Muscle of leg (tissue), 11 donors: ENCODE measurements around the gene FAM168B. TPM values are rescaled to one million over a fixed set of nuclear protein-coding genes. Genes with fewer than 3 reads are reported as not detected.

ENCODE experiments used
- DNase-seq: peaks from one replicate; pipeline ENCODE4 v3.0.0; 2013
- H3K27ac ChIP-seq: one replicate; pipeline ENCODE4 v1.5.1; 2013; ENCODE audit warnings: mild to moderate bottlenecking, low read length, control low read depth
- H3K27me3 ChIP-seq: one replicate; pipeline ENCODE4 v1.6.1; 2013; ENCODE audit warnings: low read length; ENCODE audit not compliant: control insufficient read depth, insufficient read depth
- H3K36me3 ChIP-seq: one replicate; pipeline ENCODE4 v1.6.1; 2013; ENCODE audit warnings: low read length; ENCODE audit not compliant: control insufficient read depth, insufficient read depth
- H3K4me1 ChIP-seq: one replicate; pipeline ENCODE4 v1.6.1; 2013; ENCODE audit warnings: low read length; ENCODE audit not compliant: control insufficient read depth, insufficient read depth
- H3K4me3 ChIP-seq: one replicate; pipeline ENCODE4 v1.5.1; 2013; ENCODE audit warnings: low read length, control low read depth
- H3K9me3 ChIP-seq: replicated peaks from 2 replicates; pipeline ENCODE4 v1.6.1; 2013; ENCODE audit warnings: low read depth, low read length; ENCODE audit not compliant: control insufficient read depth
- whole genome bisulfite sequencing: methylation state at CpG from one replicate; pipeline ENCODE4 v1.1.5; 2013; ENCODE audit warnings: missing lambda C conversion rate; ENCODE audit not compliant: insufficient coverage; 5-methylcytosine and 5-hydroxymethylcytosine counted together
- polyA plus RNA-seq, 8 donors: library from polyadenylated mRNA; unstranded; fragments of 120-200 nt; gene quantifications; one replicate each; pipeline versions ENCODE4 v1.2.1 to v1.2.3, GENCODE V29; 2013; ENCODE audit warnings: inconsistent platforms in 1 of 8, low replicate concordance in 1 of 8; ENCODE audit not compliant: insufficient read length in 8 of 8, insufficient read depth in 1 of 8
- total RNA-seq: library from RNA; stranded (reverse); fragments of 120-200 nt; gene quantifications from one replicate; pipeline ENCODE4 v1.2.4, GENCODE V29; 2013

FAM168B gene
- total and polyA plus RNA-seq, 9 donors = 45.8 to 83.5 (median 73.8) TPM

DNA sequence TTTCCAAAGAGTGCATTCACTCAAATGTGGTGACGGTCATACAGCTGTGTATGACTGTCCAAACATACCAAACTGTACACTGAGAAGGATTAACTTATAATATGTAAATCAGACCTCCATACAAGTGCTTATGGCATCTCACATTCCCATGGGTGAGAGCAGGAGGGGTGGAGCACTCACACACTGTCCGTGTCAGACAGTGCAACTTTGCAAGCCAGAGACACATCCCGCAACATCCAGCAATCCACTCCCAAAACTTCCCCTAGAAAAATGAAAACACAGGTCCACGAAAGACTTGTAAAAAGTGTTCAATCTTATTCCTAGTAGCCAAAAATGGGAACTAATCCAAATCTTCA is 36.4 kb downstream of the FAM168B start:
- no peak for DNase-seq
- Histone ChIP-seq H3K4me3 (no peak overlapping the region), H3K36me3 (peaks cover 51% of the 10 kb centered on the region), H3K9me3 (no peaks in the 10 kb centered on the region), H3K27ac (no peak overlapping the region), H3K4me1 (peaks cover 20% of the 10 kb centered on the region), H3K27me3 (no peaks in the 10 kb centered on the region)
- no CpG with 5 or more reads among the region's 4 CpGs for WGBS

DNA sequence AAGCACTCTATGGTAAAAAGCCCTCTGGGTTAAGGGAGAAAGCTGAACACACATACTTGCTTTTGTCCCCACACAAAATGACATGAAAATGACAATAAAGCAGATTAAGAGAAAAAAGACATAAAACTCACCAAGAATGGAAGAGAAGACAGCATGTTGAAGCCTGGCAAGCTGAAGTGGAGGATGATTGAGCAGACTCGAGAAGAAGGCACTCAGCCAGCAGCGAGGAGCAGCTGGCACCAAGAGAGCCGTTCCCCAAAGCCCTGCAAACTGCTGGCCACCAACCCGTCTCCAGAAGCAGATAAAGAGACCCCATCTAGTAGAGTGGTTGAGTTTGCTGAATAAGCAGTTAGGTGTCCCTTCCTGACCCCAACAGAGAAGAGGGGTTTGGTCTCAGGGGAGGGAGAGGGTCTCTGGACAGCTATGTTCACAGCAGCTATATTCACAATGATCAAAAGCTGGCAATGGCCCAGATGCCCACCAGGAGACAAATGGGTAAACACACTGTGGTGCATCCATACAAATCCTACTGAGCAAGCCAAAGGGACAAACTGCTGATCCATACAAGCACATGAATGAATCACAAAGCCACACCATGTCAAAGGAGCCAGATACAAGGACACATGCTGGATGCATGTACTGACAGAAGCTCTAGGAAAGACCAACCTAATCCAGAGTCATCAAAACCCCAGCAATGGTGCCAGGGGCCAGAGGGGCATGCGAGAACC is 36.9 kb downstream of the FAM168B start:
- Histone ChIP-seq H3K4me1 (peaks cover 20% of the 10 kb centered on the region), H3K4me3 (no peak overlapping the region), H3K27me3 (no peaks in the 10 kb centered on the region), H3K36me3 (peaks cover 56% of the 10 kb centered on the region), H3K9me3 (no peaks in the 10 kb centered on the region), H3K27ac (no peak overlapping the region)
- DNase-seq = peak; percentile 55
- WGBS = 64% methylated on average over 3 of the region's 5 CpGs

DNA sequence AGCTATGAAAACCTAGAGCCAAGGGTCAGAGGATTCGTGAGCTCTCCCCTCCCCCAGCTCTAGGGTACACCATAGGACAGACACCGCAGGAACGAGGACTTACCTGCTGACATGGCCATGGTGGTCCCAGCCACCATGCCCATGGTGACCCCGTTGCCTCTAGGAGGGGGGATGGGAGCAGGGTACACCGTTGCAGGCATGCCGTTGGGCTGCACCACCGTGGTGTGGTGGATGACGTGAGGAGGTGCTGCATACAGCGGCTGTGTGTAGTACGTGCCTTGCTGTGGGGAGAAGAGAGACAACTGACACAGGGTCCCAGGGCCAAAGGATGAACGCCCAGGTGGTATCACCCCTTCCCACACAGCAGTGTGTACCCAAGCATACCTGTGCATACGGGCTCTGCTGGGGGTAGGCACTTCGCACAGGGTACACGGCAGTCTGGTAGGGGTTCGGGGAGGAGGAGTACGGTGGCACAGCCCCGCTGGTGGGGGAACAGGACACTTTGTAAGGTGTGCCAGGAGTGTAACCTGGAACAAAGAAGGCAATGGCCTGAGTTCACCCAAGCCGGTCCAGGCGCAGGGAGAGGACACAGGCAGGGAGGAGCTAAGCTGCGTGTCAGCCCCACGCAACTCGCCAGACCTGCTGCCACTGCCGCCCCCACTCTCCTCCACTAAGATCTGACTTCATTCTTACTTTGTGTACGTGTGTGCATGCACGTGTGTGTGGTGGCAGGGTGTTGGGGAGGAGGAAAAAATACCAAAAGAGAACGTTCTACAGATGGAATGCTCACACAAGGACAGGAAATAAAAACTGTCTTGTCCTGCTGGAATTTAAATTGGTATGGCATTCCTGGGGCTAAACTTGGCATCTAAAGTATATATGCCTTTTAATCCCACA is 37.8 kb downstream of the FAM168B start:
- H3K36me3 ChIP-seq = peaks cover 65% of the 10 kb centered on the region
- no peak overlapping the region for H3K4me3 ChIP-seq
- no peaks in the 10 kb centered on the region for H3K27me3 ChIP-seq
- H3K27ac ChIP-seq = no peak overlapping the region
- 85% methylated on average over 16 of the region's 26 CpGs for WGBS
- no peak for DNase-seq
- H3K4me1 ChIP-seq = peaks cover 20% of the 10 kb centered on the region
- no peaks in the 10 kb centered on the region for H3K9me3 ChIP-seq

DNA sequence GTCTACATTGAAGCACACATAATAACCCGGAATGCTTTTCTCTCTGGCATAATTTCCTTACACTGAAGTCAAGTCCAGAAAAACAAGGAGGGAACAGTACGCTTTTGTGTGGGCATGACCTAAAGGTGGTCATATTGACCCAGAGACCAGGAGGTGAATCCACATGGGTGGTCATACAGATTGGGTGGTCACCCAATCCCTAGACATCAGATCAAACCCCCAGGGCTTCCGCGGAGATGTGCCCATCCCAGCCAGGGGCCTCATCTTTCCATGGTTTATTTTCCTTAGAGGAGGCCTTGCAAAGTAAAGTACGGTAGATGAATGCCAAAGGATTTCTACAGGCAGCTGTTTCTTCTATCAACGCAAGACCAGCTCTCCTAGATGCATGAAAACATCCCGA is 38.8 kb downstream of the FAM168B start:
- H3K9me3 ChIP-seq = no peaks in the 10 kb centered on the region
- no peak for DNase-seq
- H3K4me1 ChIP-seq = peaks cover 20% of the 10 kb centered on the region
- peaks cover 70% of the 10 kb centered on the region for H3K36me3 ChIP-seq
- H3K27ac ChIP-seq = no peak overlapping the region
- H3K4me3 ChIP-seq = no peak overlapping the region
- WGBS = no CpG with 5 or more reads among the region's 7 CpGs
- no peaks in the 10 kb centered on the region for H3K27me3 ChIP-seq

DNA sequence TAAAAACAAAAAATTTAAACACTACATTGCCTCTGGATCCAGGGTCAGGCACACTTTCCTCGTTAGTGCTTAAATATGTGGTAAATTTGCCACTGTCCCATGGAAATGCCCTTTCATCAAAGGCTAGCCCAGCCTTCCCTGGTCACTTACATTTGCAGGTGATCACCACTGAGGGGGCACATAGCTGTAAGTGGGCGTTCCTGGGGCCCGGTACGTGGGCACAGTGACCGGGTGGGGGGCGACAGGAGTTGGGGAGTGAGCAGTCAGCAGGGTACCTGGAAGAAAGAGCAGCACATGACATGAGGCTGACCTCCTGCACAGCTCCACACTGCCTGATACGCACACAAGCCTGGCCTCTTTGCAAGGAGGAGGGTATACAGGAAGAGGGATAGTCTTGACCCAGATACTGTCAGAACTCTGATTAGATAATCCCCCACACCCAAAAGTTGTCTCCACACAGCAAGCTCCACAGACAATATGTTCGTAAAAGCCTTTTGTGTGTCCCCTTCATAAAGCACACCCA is 40.5 kb downstream of the FAM168B start:
- Histone ChIP-seq H3K4me1 (peaks cover 14% of the 10 kb centered on the region), H3K4me3 (no peak overlapping the region), H3K27me3 (no peaks in the 10 kb centered on the region), H3K36me3 (peaks cover 72% of the 10 kb centered on the region), H3K27ac (no peak overlapping the region), H3K9me3 (no peaks in the 10 kb centered on the region)
- WGBS = no CpG with 5 or more reads among the region's 8 CpGs
- DNase-seq = no peak

DNA sequence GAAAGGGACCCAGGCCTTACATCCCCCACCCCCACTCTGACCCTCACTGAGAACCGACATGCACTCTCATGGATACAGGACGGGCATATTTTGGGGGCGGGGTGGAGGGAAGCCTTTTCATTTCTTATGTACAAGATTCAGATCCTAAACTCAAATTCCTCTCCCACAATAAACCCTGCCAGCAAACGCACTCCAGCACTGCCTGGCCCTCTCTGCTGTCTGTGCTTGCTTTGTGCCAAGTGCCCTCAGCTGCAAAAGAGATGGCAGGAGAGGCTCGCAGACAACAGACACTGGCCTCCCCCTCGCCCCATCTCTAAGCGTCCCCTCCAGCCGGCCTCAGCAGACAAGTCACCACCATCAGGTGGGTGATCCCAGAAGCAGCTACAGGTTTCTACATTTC is 42.4 kb downstream of the FAM168B start:
- DNase-seq = no peak
- no peak overlapping the region for H3K4me3 ChIP-seq
- 75% methylated on average over 5 of the region's 8 CpGs for WGBS
- H3K4me1 ChIP-seq = peaks cover 3% of the 10 kb centered on the region
- H3K27ac ChIP-seq = no peak overlapping the region
- H3K9me3 ChIP-seq = no peaks in the 10 kb centered on the region
- peaks cover 86% of the 10 kb centered on the region for H3K36me3 ChIP-seq
- H3K27me3 ChIP-seq = no peaks in the 10 kb centered on the region

DNA sequence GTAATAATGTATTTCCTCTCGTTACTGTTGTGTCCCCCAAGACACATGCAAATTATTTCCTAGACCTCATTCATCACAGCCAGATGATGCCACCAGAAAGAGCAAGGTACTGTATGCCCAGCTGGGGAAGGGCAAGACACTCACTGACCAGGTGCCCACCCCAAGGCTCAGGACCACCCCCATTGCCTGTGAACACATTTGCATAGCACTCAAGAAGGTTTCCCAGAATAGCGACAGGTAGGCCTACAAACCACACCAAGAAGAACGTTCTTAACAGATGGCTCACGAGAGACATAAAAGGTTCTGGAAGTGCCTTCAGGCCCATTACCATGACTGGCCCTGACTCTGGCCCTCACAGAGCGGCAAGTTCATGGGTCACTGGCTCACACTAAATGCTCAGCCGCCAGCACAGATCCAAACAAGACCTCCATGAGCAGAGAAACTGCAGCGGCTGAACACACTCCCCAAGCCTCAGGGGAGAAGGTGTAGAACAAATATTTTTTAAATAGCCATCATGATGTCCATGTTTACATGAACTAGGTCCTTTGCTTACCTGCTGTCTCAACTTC is 44.0 kb downstream of the FAM168B start:
- H3K27me3 ChIP-seq = no peaks in the 10 kb centered on the region
- no peaks in the 10 kb centered on the region for H3K4me1 ChIP-seq
- no peak overlapping the region for H3K4me3 ChIP-seq
- peaks cover 77% of the 10 kb centered on the region for H3K36me3 ChIP-seq
- H3K27ac ChIP-seq = no peak overlapping the region
- H3K9me3 ChIP-seq = no peaks in the 10 kb centered on the region
- WGBS = 77% methylated on average over 4 of the region's 7 CpGs
- DNase-seq = no peak

DNA sequence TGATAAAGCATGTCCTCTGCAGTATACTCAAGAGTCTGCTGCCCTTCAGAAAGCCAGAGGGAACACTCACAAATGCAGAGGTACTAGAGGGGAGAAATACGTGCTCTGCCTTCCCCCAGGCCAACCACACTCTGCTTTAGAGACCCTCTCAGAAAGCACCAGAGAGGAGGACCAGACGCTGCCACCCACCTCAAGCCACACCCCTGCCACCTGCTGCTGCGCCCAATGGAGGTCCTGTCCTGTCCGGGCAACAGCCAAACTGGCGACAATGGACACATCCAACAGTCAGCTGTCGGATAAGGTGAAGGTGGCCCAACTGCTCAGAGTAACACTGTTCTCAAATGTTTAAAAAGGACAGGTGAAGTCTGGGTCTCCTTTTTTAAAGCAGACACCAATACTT is 44.6 kb downstream of the FAM168B start:
- no peaks in the 10 kb centered on the region for H3K9me3 ChIP-seq
- H3K4me3 ChIP-seq = no peak overlapping the region
- no peaks in the 10 kb centered on the region for H3K4me1 ChIP-seq
- peaks cover 72% of the 10 kb centered on the region for H3K36me3 ChIP-seq
- DNase-seq = no peak
- 79% methylated on average over 4 of the region's 6 CpGs for WGBS
- H3K27me3 ChIP-seq = no peaks in the 10 kb centered on the region
- H3K27ac ChIP-seq = no peak overlapping the region

DNA sequence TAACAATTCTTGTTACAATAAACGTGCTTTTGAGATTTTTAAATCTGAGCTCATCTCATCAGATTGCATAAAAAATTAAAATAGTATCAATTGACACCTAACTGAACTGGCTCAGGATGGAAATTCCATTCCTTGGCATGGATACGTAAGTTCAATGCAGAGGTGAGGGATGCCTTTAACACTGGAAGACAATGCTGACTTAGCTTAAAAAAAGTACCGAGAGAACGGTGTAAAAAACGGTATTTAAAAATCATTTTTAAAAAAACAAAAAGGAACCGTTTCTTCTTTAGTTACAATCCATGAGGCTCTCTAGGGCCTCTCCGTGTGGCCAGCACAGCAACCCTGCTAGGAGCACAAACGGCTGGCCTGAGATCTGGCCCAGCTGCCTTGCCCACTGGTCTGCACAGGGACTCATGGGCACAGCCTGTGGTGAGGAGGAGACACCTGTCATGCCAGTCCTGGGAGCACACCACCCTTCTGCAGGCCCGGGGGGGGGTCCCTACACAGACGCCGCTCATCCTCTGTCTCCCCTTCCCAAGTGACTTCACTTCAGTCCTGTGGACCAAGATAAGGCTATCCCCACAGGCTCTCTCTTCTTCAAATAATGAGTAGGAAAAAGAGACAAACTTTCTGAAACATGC is 45.2 kb downstream of the FAM168B start:
- Histone ChIP-seq H3K9me3 (no peaks in the 10 kb centered on the region), H3K36me3 (peaks cover 68% of the 10 kb centered on the region), H3K27me3 (no peaks in the 10 kb centered on the region), H3K27ac (no peak overlapping the region), H3K4me3 (no peak overlapping the region), H3K4me1 (peaks cover 4% of the 10 kb centered on the region)
- no peak for DNase-seq
- WGBS = 94% methylated on average over 6 of the region's 11 CpGs
